Testis (tissue), 2 donors: Measurements from ENCODE around the gene PERM1.

ENCODE experiments used
- POLR2A ChIP-seq: fragments of 450-650 bp; IDR thresholded peaks from one replicate; pipeline ENCODE4 v1.6.1; 2017; ENCODE audit warnings: antibody characterized with exemption, mild to moderate bottlenecking, moderate library complexity
- TF ChIP-seq, protein P1 (sequence below), 3 experiments: fragments of 450-650 bp in 2 of 3; fragments of 200-600 bp in 1 of 3; sonication (generic) in 1 of 3; IDR thresholded peaks; one replicate each; pipeline ENCODE4 v1.5.1; 2016 to 2019; ENCODE audit warnings: antibody characterized with exemption in 3 of 3, mild to moderate bottlenecking in 2 of 3, moderate library complexity in 1 of 3

DNA sequence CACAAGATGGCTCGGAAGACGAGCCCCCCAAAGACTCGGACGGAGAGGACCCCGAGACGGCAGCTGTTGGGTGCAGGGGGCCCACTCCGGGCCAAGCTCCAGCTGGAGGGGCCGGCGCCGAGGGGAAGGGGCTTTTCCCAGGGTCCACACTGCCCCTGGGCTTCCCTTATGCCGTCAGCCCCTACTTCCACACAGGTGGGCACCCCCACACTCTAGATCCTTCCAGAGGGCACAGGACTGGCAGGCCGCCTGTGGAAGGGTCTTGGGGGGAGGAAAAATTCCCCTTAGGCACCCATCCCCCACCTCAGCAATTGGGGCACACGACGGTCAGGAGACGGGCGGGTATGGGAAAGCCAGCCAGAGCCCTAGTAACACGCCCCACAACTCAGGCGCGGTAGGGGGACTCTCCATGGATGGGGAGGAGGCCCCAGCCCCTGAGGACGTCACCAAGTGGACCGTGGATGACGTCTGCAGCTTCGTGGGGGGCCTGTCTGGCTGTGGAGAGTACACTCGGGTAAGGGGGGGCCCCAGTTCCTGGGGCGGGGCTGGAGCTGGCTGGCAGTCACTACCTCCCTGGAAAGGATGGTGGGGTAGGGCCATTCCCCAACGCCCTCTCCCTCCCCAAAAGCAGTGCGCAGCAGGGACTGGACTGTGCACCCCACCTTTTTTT is 38.9 kb downstream of the PERM1 start:
- TF ChIP-seq, protein P1, sequence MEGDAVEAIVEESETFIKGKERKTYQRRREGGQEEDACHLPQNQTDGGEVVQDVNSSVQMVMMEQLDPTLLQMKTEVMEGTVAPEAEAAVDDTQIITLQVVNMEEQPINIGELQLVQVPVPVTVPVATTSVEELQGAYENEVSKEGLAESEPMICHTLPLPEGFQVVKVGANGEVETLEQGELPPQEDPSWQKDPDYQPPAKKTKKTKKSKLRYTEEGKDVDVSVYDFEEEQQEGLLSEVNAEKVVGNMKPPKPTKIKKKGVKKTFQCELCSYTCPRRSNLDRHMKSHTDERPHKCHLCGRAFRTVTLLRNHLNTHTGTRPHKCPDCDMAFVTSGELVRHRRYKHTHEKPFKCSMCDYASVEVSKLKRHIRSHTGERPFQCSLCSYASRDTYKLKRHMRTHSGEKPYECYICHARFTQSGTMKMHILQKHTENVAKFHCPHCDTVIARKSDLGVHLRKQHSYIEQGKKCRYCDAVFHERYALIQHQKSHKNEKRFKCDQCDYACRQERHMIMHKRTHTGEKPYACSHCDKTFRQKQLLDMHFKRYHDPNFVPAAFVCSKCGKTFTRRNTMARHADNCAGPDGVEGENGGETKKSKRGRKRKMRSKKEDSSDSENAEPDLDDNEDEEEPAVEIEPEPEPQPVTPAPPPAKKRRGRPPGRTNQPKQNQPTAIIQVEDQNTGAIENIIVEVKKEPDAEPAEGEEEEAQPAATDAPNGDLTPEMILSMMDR (IDR thresholded peaks at IDR 0.05) = no peak
- no peak for TF ChIP-seq POLR2A
